ENCODE results near the gene IL17C. TPM values are rescaled to one million over a fixed set of nuclear protein-coding genes. Genes with fewer than 3 reads are reported as not detected.

The IL17C gene
- total RNA-seq, 1 donor from 2014 or later = not detected

GRCh38 chr16:88627531-88628411 lies 10.6 kb upstream of the IL17C start:
- no peak overlapping the region for H3K4me3 ChIP-seq
- no peaks in the 10 kb centered on the region for H3K4me1 ChIP-seq
- intact Hi-C loops (cut with DNase I) = no loop called here
- H3K27ac ChIP-seq = no peak overlapping the region
- no peak for TF ChIP-seq CTCF (IDR thresholded peaks at IDR 0.05)
- no peaks in the 10 kb centered on the region for H3K27me3 ChIP-seq
- DNase-seq (ENCODE audit: low spot score in 2 of 2) = no peak
- peaks cover 89 to 95% of the 10 kb centered on the region in 2 donors for H3K36me3 ChIP-seq
- H3K9me3 ChIP-seq = no peaks in the 10 kb centered on the region

- intact Hi-C loops (cut with DNase I) = no loop called here
- no peaks in the 10 kb centered on the region for H3K27me3 ChIP-seq
- H3K9me3 ChIP-seq = no peaks in the 10 kb centered on the region
- no peak overlapping the region for H3K27ac ChIP-seq
- H3K4me1 ChIP-seq = no peaks in the 10 kb centered on the region
- H3K36me3 ChIP-seq = peaks cover 81 to 93% of the 10 kb centered on the region in 2 donors
- TF ChIP-seq CTCF (IDR thresholded peaks at IDR 0.05) = no peak
- H3K4me3 ChIP-seq = no peak overlapping the region
- no peak for DNase-seq (ENCODE audit: low spot score in 2 of 2)
These were observed 9.8 kb upstream of the IL17C start for GRCh38 chr16:88628512-88628974.

- H3K4me1 ChIP-seq = peaks cover 0 to 4% of the 10 kb centered on the region in 2 donors
- no peaks in the 10 kb centered on the region for H3K9me3 ChIP-seq
- H3K36me3 ChIP-seq = peaks cover 68 to 83% of the 10 kb centered on the region in 2 donors
- no peak overlapping the region for H3K4me3 ChIP-seq
- no peaks in the 10 kb centered on the region for H3K27me3 ChIP-seq
- TF ChIP-seq CTCF (IDR thresholded peaks at IDR 0.05) = no peak
- intact Hi-C loops (cut with DNase I) = no loop called here
- no peak for DNase-seq (ENCODE audit: low spot score in 2 of 2)
- H3K27ac ChIP-seq = no peak overlapping the region
These were observed 8.5 kb upstream of the IL17C start for GRCh38 chr16:88629835-88630234.

- intact Hi-C loops (cut with DNase I) = no loop called here
- H3K9me3 ChIP-seq = no peaks in the 10 kb centered on the region
- H3K4me1 ChIP-seq = peaks cover 0 to 4% of the 10 kb centered on the region in 2 donors
- no peak for TF ChIP-seq CTCF (IDR thresholded peaks at IDR 0.05)
- no peaks in the 10 kb centered on the region for H3K27me3 ChIP-seq
- DNase-seq (ENCODE audit: low spot score in 2 of 2) = no peak
- no peak overlapping the region for H3K27ac ChIP-seq
- H3K36me3 ChIP-seq = peaks cover 63 to 77% of the 10 kb centered on the region in 2 donors
- H3K4me3 ChIP-seq = no peak overlapping the region
These were observed 7.9 kb upstream of the IL17C start for GRCh38 chr16:88630433-88630832.

- no peaks in the 10 kb centered on the region for H3K27me3 ChIP-seq
- H3K9me3 ChIP-seq = no peaks in the 10 kb centered on the region
- DNase-seq (ENCODE audit: low spot score in 2 of 2) = no peak
- no peak overlapping the region for H3K27ac ChIP-seq
- intact Hi-C loops (cut with DNase I) = no loop called here
- H3K4me1 ChIP-seq = peaks cover 0 to 4% of the 10 kb centered on the region in 2 donors
- H3K36me3 ChIP-seq = peaks cover 60 to 74% of the 10 kb centered on the region in 2 donors
- no peak overlapping the region for H3K4me3 ChIP-seq
- no peak for TF ChIP-seq CTCF (IDR thresholded peaks at IDR 0.05)
These were observed 7.4 kb upstream of the IL17C start for GRCh38 chr16:88630941-88631340.

Data from ascending aorta (tissue), 2 donors.